Putamen (tissue), 1 donor: ENCODE measurements around the gene SIPA1.
"Not testable (repeated sequence)": the region's sequence is repeated elsewhere in the genome, so short reads cannot be mapped to it uniquely, and the experiment has no call there.

ENCODE experiments used
- DNase-seq: peaks from one replicate; pipeline ENCODE4 v3.0.0-alpha.2; 2016; ENCODE audit warnings: low spot score

The SIPA1 gene

DNA sequence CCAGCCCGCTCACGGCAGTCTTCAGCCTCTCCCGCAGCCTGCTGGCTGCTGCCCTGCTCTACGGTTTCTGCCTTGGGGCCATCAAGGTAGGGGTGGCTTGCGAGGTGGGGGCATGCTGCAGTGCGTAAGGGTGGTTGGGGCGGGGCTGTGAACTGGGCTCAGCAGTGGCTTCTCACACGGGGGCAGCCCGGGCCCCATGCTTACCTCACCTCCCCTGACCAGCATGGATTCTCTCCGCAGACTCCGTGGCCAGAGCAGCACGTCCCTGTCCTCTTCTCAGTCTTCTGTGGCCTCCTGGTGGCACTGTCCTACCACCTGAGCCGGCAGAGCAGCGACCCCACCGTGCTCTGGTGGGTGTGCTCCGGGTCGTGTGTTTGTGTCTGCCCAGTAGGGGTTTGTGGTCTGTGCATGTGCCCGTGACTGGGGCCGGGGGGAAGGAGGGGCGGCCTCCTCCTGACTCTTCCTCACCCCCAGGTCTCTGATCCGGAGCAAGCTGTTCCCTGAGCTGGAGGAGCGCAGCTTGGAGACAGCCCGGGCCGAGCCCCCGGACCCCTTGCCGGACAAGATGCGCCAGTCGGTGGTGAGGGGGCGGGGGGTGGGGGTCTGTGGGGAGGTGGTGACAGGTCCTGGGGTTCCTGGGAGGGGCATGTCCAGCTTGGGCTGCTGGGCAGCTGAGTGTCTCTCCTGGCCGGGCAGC lies 12.8 kb upstream of the SIPA1 start:
- DNase-seq: no peak

DNA sequence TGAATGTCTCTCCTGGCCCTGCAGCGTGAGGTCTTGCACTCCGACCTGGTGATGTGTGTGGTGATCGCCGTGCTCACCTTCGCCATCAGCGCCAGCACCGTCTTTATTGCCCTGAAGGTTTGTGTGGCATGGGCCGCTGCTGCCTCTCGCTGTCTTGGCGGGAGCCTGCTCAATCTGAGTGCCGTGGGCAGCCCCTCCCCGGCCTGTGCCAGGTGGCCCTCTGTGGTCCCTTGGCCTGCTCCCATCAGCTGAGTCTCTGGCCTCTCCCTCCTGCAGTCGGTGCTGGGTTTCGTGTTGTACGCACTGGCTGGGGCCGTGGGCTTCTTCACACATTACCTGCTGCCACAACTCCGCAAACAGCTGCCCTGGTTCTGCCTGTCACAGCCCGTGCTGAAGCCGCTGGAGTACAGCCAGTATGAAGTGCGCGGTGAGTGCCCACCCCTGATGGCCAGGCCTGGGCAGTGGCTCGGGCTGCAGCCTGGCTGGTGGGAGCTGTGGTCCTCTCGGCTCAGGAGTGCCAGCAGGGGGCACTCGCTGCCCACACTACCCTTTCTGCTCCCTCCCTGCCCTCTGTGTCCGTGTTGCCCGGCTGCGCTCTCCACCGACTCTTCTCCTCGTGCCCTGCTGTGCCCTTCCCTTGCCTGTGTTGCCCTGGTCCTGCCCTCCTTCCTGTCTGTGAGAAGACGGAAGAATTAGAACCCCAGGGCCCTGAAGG lies 12.1 kb upstream of the SIPA1 start:
- no peak for DNase-seq

DNA sequence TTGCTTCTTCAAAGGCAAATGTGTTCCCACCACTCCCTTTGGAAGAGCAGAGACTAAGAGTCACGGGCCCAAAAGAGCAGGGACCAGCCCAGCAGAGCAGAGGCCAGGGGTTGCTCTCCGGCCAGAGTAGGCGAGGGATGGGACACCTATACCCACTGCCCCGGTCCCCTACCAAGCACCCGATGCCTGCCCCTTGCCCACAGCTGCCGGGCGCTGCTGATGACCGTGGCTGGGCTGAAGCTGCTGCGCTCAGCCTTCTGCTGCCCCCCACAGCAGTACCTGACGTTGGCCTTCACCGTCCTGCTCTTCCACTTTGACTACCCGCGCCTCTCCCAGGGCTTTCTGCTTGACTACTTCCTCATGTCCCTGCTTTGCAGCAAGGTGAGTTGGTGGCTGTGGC lies 10.7 kb upstream of the SIPA1 start:
- DNase-seq: no peak

DNA sequence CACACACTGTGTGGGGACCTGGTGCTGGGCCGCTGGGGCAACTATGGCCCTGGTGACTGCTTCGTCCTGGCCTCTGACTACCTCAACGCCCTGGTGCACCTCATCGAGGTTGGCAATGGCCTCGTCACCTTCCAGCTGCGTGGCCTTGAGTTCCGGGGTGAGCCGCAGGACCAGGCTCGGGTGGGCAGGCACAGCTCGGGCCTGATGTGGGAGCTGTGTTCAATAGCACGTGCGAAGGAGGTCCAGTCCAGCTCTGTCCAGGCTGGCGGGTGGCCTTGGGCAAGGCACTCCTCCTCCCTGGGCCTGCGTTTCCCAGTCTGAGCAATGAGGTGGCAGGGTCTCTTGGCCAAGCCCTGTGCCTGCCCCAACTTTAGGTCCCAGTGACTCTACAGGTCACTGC lies 8.3 kb upstream of the SIPA1 start:
- no peak for DNase-seq

DNA sequence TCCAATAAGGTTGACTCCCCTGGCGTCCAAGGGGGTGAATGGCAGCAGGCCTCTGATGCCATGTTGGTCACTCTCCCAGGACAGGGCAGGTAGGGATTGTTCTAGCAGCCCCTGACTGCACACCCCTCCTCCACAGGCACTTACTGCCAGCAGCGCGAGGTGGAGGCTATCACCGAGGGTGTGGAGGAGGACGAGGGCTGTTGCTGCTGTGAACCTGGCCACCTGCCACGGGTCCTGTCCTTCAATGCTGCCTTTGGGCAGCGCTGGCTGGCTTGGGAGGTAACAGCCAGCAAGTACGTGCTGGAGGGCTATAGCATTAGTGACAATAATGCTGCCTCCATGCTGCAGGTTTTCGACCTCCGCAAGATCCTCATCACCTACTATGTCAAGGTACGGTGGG lies 7.7 kb upstream of the SIPA1 start:
- DNase-seq: no peak

DNA sequence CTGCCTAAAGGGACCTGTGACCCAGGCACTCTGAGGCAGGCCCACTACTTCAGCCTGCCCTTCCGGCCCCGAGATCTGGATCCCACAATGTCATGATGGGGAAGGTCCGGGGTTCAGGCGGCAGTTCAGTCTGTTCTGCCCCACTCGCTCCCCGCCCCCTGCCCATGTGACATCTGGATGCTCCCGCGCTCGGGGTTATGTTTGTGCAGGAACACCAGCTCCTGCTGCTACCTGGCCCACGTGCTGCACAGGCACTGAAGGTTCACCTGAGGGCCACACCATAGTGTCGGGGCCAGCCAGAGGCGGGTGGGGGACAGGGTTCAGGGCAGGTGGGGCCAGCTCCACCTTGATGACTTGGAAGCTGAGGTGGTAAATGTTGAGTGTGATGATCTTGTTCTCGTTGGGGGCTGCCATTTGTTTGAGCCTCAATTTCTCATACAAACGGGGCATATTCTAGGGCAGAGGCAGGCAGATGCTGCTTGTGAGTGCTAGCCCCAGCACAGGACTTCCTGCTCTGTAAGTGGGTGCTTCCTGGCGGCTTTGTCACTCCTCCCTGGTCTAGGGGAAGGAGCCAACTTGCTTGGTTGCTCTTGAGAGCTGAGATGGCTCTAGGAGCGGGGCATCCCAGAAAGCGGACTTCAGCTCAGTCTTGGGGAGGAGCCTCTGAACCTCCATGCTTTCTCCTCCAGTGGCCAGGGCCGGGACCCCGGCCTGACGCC lies 4.4 kb upstream of the SIPA1 start:
- no peak for DNase-seq

DNA sequence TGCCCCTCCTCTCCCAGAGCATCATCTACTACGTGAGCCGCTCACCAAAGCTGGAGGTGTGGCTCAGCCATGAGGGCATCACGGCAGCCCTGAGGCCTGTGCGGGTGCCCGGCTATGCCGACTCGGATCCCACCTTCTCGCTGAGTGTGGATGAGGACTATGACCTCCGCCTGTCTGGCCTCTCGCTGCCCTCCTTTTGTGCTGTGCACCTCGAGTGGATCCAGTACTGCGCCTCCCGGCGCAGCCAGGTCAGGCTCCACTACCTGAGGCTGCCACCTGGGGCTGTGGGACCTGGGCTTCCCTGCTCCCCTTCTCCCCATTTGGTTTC lies 3.8 kb upstream of the SIPA1 start:
- DNase-seq: no peak

DNA sequence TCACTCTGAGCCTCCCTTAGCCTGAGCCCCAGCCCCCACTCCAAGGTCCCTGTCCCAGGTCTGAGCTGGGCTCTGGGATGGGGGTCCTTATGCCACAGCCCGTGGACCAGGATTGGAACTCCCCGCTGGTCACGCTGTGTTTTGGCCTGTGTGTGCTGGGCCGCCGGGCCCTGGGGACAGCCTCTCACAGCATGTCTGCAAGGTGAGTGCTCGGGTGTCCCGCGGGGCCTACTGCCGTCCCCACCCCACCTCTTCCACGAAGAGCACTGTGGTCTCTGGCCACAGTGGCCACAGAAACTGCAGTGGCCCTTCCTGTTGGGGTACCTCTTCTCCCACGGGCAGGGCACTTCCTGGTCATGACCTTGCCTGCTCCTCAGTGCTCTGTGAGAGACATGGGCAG lies 3.5 kb upstream of the SIPA1 start:
- no peak for DNase-seq

DNA sequence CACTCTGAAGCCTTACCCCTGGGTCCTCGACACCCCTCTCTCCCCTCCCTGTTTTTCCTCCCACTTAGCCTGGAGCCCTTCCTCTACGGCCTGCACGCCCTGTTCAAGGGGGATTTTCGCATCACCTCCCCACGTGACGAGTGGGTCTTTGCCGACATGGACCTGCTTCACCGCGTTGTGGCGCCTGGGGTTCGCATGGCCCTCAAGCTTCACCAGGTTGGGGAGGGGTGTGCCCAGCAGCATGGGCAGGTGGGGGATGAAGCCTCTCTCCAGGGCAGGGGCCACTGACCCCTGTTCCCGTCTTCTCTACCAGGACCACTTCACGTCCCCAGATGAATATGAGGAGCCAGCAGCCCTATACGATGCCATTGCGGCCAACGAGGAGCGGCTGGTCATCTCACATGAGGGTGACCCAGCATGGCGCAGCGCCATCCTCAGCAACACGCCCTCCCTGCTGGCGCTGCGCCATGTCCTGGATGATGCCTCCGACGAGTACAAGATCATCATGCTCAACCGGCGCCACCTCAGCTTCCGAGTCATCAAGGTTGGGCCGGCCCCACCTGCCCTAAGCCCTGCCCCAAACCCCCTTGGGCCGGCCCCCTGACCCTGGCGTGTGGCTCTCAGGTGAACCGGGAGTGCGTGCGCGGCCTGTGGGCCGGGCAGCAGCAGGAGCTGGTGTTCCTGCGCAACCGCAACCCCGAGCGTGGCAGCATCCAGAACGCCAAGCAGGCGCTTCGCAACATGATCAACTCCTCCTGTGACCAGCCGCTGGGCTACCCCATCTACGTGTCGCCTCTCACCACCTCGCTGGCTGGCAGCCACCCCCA lies 2.8 kb upstream of the SIPA1 start:
- DNase-seq: no peak

DNA sequence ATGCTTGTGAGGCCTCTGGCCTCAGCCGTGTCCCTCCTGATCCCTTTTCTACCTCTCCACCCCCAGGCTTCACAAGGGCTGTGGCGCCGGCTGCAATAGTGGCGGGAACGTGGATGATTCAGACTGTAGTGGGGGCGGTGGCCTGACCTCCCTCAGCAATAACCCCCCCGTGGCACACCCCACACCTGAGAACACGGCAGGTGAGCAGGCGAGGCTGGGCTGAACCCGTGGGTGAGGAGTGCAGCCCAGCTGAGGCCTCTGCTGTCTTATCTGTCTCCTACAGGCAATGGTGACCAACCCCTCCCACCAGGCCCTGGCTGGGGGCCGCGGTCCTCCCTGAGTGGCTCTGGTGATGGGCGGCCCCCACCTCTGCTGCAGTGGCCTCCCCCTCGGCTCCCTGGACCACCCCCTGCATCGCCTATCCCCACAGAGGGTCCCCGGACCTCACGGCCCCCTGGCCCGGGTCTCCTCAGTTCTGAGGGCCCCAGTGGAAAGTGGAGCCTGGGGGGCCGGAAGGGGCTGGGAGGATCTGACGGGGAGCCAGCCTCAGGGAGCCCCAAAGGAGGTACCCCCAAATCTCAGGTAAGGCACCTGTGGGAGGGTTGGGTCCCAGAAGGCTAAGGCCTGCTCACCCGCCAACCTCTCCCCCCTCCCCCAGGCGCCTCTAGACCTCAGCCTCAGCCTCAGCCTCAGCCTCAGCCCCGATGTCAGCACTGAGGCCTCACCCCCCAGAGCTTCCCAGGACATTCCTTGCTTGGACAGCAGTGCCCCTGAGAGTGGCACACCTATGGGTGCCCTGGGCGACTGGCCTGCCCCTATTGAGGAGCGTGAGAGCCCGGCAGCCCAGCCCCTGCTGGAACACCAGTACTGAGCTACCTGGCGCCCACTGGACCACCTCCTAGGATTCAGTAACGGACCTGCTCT lies 1.5 kb upstream of the SIPA1 start:
- no peak for DNase-seq

DNA sequence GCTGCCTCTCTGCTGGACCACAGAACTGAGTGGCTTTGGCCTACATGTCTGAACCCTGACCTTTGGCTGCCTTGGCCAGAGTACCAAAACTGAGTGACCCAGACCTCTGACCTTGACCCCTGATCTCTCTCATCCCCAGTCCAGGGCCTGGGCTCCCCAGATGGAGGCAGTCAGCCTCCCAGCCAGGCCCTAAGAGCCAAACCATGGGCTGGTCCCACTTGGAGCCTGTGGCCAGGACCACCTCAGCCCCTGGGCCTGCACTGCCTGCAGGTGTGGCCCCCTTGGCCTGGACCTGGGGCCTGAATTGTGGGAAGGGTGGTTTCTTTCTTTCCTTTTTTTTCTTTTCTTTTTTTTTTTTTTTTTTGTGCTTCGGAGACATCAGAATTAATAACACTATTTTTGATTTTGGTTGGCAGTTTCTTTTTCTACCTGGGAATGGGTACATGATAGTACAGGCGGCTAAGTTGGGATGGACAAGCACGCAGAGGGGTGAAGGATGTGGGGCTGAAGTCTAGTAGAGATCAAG lies 806 bp upstream of the SIPA1 start:
- DNase-seq: no peak

DNA sequence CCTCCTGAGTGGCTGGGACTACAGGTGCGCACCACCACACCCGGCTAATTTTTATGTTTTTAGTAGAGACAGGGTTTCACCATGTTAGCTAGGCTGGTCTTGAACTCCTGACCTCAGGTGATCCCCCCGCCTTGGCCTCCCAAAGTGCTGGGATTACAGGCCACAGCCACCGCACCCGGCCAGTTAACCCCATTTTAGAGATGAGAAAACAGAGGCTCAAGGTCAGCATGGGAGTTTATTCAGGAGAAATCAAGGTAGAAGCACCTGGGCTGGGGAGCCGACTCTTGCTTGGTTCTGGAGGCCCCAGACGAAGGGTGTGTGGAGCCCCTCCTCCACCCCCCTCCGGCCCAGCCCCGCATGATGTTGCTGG lies 1.3 kb downstream of the SIPA1 start:
- DNase-seq: not testable (repeated sequence)

DNA sequence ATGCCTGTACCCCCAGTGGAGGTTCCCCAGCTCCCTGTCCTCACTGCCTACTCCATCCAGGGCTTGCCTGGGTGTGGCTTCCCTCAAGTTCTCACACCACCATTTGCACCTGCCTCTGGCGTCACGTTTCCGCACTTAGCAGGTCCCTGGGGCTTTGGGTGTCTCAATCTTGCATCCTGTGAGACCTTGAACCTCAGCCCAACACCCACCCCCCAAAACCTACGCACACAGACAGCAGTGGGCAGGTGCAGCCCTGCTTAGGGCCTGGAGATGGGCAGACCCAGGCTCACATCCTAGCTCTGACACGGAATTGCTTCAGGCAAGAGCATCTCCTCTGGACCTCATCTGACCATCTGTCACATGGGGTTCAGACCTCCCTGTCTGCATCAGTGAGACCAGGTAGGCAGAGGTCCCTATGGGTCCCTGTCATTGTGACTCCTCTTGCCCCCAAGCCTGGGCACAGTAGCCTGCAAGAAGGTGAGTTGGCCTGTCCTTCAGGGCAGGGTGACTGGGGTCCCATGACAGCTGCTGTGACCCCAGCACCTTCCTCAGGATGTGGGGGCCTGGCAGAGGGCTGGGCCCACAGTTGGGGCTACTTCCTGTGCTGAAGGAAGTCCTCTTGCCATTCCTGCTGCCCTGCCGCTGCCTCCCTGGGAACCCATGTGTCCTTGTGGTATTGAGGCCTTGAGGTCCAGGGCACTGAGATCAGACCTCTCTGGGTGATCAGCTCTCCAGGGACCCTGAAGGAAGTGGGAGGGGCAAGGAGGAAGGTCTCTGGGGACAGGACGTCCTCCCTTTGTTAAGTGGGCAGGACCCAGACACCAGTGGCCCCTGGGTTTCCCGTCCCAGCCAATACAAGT lies 2.0 kb downstream of the SIPA1 start:
- no peak for DNase-seq

DNA sequence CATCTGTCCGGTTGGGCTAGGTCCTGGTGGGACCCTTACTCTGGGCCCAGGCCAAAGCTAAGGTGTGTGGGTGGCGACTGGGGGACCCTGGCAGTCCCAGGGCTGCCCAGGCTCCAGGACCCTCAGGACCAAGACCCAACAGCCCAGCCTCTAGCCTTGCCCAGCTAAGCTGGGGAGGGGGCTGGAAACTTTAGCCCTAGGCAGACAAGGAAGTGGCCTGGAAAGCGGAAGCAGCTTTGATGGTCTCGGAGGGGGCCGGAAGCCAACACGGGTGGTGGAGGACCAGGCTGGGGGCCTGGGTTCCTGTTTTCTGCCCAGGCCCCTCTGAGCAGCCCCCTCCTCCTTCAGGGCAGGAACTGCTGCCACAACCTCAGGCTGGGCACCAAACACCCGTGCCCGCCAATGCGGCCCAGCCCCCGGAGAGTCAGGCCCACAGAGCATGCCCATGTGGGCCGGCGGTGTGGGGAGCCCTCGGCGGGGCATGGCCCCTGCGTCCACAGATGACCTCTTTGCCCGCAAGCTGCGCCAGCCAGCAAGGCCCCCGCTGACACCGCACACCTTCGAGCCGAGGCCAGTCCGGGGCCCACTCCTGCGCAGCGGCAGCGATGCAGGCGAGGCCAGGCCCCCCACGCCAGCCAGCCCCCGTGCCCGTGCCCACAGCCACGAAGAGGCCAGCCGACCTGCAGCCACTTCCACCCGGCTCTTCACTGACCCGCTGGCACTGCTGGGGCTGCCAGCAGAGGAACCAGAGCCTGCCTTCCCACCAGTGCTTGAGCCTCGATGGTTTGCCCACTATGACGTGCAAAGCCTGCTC lies 2.8 kb downstream of the SIPA1 start:
- peak; percentile 52 for DNase-seq

DNA sequence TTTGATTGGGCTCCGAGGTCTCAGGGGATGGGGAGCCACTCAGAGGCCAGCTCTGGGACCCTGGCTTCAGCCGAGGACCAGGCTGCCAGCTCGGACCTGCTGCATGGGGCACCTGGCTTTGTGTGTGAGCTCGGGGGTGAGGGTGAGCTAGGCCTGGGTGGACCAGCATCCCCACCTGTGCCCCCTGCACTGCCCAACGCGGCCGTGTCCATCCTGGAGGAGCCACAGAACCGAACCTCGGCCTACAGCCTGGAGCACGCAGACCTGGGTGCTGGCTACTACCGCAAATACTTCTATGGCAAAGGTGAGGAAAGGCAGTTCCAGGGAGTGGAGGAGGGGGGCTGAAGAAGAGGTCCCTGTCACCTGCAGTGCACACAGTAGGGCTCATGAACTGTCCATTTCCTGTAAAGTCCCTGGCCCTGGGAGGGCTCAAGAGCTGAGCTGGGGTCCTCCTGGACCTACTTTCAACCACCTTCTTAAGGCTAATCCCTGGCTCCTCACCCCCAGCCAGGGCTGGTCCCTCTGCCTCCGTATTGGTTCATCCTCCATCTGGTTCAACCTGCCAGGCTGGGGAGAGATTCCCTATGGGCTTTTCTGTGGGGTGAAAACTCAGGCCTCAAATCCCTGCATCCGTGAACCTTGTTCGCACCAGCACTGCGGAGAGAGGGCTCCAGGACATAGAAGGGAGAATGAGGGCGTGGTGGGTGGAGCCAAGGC lies 3.6 kb downstream of the SIPA1 start:
- no peak for DNase-seq

DNA sequence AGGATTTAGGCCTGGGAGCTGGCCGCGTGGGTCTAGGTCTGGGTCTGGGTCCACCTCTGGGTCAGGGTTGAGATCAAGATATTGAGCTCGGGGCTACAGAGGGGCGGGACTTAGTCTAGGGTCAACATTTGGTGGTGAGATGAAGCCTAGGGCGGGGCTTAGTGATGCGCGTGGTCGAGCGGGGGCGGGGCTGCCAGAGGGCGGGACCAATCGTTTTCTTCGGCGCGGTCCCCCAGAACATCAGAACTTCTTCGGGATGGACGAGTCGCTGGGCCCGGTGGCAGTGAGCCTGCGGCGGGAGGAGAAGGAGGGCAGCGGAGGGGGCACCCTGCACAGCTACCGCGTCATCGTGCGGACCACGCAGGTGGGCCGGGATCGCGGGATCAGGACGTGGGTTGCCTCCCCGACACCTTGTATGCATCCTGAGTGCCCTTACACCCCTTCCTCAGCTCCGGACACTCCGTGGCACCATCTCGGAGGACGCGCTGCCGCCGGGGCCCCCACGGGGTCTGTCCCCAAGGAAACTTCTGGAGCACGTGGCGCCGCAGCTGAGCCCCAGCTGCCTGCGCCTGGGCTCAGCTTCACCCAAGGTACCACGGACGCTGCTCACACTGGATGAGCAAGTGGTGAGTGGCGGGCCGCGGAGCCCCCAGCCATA lies 4.2 kb downstream of the SIPA1 start:
- DNase-seq: no peak

DNA sequence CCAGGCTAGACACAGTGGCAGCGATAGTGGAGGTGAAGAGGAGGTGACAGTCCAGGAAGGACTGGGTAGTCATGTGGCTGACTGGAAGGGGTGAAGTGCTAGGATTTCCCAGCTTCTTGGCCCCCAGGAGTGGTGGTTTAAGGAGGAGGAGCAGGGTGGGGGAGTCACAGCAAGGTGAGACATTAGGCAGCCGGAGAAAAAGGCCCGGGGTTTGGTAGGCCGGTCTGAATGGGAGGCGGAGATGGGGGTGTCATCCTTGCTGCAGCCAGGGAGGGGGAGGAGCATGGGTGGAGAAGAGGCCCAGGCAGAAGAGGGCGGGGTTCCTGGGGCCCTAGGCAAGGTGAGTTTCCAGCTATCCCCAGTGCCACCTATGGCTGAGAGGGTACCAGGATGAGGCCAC lies 6.1 kb downstream of the SIPA1 start:
- no peak for DNase-seq

DNA sequence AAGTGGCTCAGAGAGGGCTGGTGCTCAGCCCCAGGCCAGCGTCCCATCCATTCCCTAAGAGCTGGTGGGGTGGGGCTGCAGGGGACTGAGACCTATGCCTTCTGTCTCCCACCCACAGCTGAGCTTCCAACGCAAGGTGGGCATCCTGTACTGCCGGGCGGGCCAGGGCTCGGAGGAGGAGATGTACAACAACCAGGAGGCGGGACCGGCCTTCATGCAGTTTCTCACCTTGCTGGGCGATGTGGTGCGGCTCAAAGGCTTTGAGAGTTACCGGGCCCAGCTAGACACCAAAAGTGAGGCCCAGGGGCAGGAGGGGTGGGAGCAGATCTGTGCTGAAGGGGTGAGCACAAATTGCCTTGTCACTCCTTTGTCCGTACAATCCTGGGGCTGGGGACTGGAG lies 6.9 kb downstream of the SIPA1 start:
- DNase-seq: no peak
